Right lobe of liver (tissue), 4 donors: Measurements from ENCODE around the gene IL15RA.

Experiments used
- CTCF ChIP-seq, 4 donors: fragments of 200-600 bp in 3 of 4; fragments of 450-650 bp in 1 of 4; IDR thresholded peaks; one replicate each; pipeline versions ENCODE4 v1.5.1 to v1.8.0; 2016 to 2022; ENCODE audit warnings: antibody characterized with exemption in 4 of 4, mild to moderate bottlenecking in 2 of 4
- POLR2A ChIP-seq: fragments of 450-650 bp; IDR thresholded peaks from one replicate; pipeline ENCODE4 v1.6.1; 2017; ENCODE audit warnings: antibody characterized with exemption, mild to moderate bottlenecking
- donor health status: DM: no; HTN: no; CAD: no.
- donor health status: DM: no; HTN: no; CAD: no.
- donor health status: DM: no; HTN: yes; CAD: no.

DNA sequence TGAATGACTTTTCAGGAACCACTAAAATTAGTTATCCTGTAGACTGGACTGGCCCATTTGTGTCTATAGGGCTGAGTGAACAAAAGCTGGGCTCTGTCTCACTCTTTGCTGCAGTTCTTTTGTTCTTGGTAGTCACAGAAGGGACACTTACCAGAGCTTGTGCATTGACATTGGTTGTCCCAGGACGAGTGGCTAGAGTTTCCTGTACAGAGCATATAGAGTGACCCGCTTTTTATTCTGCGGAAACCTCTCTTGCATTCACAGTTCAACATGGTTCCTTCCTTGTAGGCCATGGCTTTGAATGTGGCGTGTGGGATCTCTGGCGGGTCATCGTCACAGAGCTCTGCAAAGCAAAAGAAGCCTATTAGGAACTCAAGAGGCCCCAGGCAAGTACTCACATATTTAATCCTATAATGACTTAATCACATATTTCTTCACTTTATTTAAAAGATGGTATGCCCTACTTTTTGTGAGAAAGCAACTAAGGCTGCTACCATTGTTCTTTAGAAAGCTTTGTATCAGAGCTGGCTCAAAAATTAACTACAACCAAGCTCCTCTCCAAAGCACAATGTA lies 48.4 kb upstream of the IL15RA start:
- TF ChIP-seq POLR2A (no peak), CTCF (IDR thresholded peaks at IDR 0.05) (no peak)
